ENCODE results near the gene LGR5.

LGR5 gene

GRCh38 chr12:71477609-71478008 is 38.0 kb downstream of the LGR5 start:
- no peak for TF ChIP-seq USF1 (IDR thresholded peaks at IDR 0.05)
- TF ChIP-seq EGR1 (IDR thresholded peaks at IDR 0.05) = no peak
- TF ChIP-seq NFIC (IDR thresholded peaks at IDR 0.05) = no peak
- TF ChIP-seq TCF12 (IDR thresholded peaks at IDR 0.05; ENCODE audit: low read depth) = no peak
- TF ChIP-seq TEAD4 (IDR thresholded peaks at IDR 0.05) = no peak
- TF ChIP-seq CEBPB (IDR thresholded peaks at IDR 0.05) = no peak
- no peak for TF ChIP-seq RAD21 (IDR thresholded peaks at IDR 0.05; ENCODE audit: low read depth)
- no peak for TF ChIP-seq REST (IDR thresholded peaks at IDR 0.05; ENCODE audit: low read depth)
- no peak for TF ChIP-seq ZBTB7A (IDR thresholded peaks at IDR 0.05; ENCODE audit: low read depth)

- TF ChIP-seq ZBTB7A (IDR thresholded peaks at IDR 0.05; ENCODE audit: low read depth) (no peak), CREB1 (IDR thresholded peaks at IDR 0.05; ENCODE audit: low read depth) (no peak), EGR1 (IDR thresholded peaks at IDR 0.05) (no peak), FOXM1 (IDR thresholded peaks at IDR 0.05; ENCODE audit: borderline replicate concordance, low read depth) (no peak), MAX (IDR thresholded peaks at IDR 0.05) (no peak), RAD21 (IDR thresholded peaks at IDR 0.05; ENCODE audit: low read depth) (no peak), TAF1 (IDR thresholded peaks at IDR 0.05; ENCODE audit: low read depth) (no peak), TEAD4 (IDR thresholded peaks at IDR 0.05) (no peak), CEBPB (IDR thresholded peaks at IDR 0.05) (no peak), REST (IDR thresholded peaks at IDR 0.05; ENCODE audit: low read depth) (no peak), TCF12 (IDR thresholded peaks at IDR 0.05; ENCODE audit: low read depth) (no peak), EP300 (IDR thresholded peaks at IDR 0.05; ENCODE audit: borderline replicate concordance) (no peak), USF1 (IDR thresholded peaks at IDR 0.05) (no peak), NFIC (IDR thresholded peaks at IDR 0.05) (no peak), YY1 (IDR thresholded peaks at IDR 0.05; ENCODE audit: low read depth) (no peak)
Measured at GRCh38 chr12:71478270-71478669, 38.7 kb downstream of the LGR5 start.

- TF ChIP-seq NFIC (IDR thresholded peaks at IDR 0.05) = no peak
- no peak for TF ChIP-seq USF1 (IDR thresholded peaks at IDR 0.05)
- no peak for TF ChIP-seq EP300 (IDR thresholded peaks at IDR 0.05; ENCODE audit: borderline replicate concordance)
- no peak for TF ChIP-seq YY1 (IDR thresholded peaks at IDR 0.05; ENCODE audit: low read depth)
Measured at GRCh38 chr12:71484272-71484905, 44.8 kb downstream of the LGR5 start.

GRCh38 chr12:71492604-71493003 is 53.0 kb downstream of the LGR5 start:
- TF ChIP-seq FOXM1 (IDR thresholded peaks at IDR 0.05; ENCODE audit: borderline replicate concordance, low read depth) (no peak), EGR1 (IDR thresholded peaks at IDR 0.05) (no peak), USF1 (IDR thresholded peaks at IDR 0.05) (no peak), TCF12 (IDR thresholded peaks at IDR 0.05; ENCODE audit: low read depth) (no peak), TEAD4 (IDR thresholded peaks at IDR 0.05) (no peak), RAD21 (IDR thresholded peaks at IDR 0.05; ENCODE audit: low read depth) (no peak), MAX (IDR thresholded peaks at IDR 0.05) (no peak), REST (IDR thresholded peaks at IDR 0.05; ENCODE audit: low read depth) (no peak), TAF1 (IDR thresholded peaks at IDR 0.05; ENCODE audit: low read depth) (no peak), NFIC (IDR thresholded peaks at IDR 0.05) (no peak), ZBTB7A (IDR thresholded peaks at IDR 0.05; ENCODE audit: low read depth) (no peak)
